BJ (cell line): ENCODE results near the gene SOD3. TPM values are rescaled to one million over a fixed set of nuclear protein-coding genes. Genes with fewer than 3 reads are reported as not detected.

Experiments
- CTCF ChIA-PET: fragments of 350-600 bp; formaldehyde crosslinking; extraction: SDS; loops from one replicate; lab custom pipeline; 2021; ENCODE audit warnings: antibody characterized with exemption, inconsistent platforms; lab: Yijun Ruan, JAX
- POLR2A ChIA-PET: fragments of 300-600 bp; sonication (Branson Sonifier 250); formaldehyde crosslinking; extraction: SDS; loops from one replicate; lab custom pipeline; 2021; ENCODE audit warnings: antibody characterized with exemption; lab: Charles Lee
- DNase-seq: peaks from one replicate; pipeline ENCODE4 v3.0.0-alpha.2; 2011; ENCODE audit warnings: low read depth
- H3K27me3 ChIP-seq: 2 replicates; pipeline ENCODE4 v1.6.0; 2011; ENCODE audit warnings: low read length; ENCODE audit not compliant: control insufficient read depth, insufficient read depth
- H3K36me3 ChIP-seq: 2 replicates; pipeline ENCODE4 v1.5.1; 2011; ENCODE audit warnings: low read length; ENCODE audit not compliant: control insufficient read depth, insufficient read depth
- H3K4me3 ChIP-seq: 2 replicates; pipeline ENCODE4 v1.5.1; 2011; ENCODE audit warnings: low read depth, mild to moderate bottlenecking, control low read depth, low read length
- CTCF ChIP-seq: IDR thresholded peaks from 2 replicates; pipeline ENCODE4 v1.5.1; 2011; ENCODE audit warnings: low read depth, mild to moderate bottlenecking, control low read depth, inconsistent platforms, low read length, moderate library complexity; ENCODE audit not compliant: insufficient read depth
- polyA plus RNA-seq: library from polyadenylated mRNA; depleted of rRNA; stranded (reverse); fragments of >200 nt; gene quantifications from 2 replicates; pipeline ENCODE4 v1.2.3, GENCODE V29; 2011

The SOD3 gene
- polyA plus RNA-seq, 1 experiment = 25.7 TPM

- H3K27me3 ChIP-seq = peaks cover 1% of the 10 kb centered on the region; the same call in 1 of the 2 replicates
- no peak overlapping the region for H3K4me3 ChIP-seq
- ChIA-PET CTCF (no interaction called here), POLR2A (no interaction called here)
- DNase-seq = no peak
- H3K36me3 ChIP-seq = no peaks in the 10 kb centered on the region
- TF ChIP-seq CTCF = no peak
These were observed 4.4 kb downstream of the SOD3 start for GRCh38 chr4:24799544-24800324.

- POLR2A ChIA-PET = no interaction called here
- no peak overlapping the region for H3K4me3 ChIP-seq
These were observed 5.0 kb downstream of the SOD3 start for GRCh38 chr4:24800325-24800895.

GRCh38 chr4:24801136-24801855, 5.9 kb downstream of the SOD3 start:
- no peaks in the 10 kb centered on the region for H3K36me3 ChIP-seq
- H3K27me3 ChIP-seq = peaks cover 1% of the 10 kb centered on the region; the same call in 1 of the 2 replicates
- TF ChIP-seq CTCF = no peak
- ChIA-PET POLR2A (no interaction called here), CTCF (interaction anchor here (0.8 to 2.4 kb wide), 3 partner anchors 8 to 323 kb away, joined by 3 to 12 read pairs (median 3); no protein-coding TSS in a partner anchor)
- no peak for DNase-seq
- H3K4me3 ChIP-seq = no peak overlapping the region

More at GRCh38 chr4:24800325-24800895, 5.0 kb downstream of the SOD3 start:
- Histone ChIP-seq H3K36me3 (no peaks in the 10 kb centered on the region), H3K27me3 (peaks cover 1% of the 10 kb centered on the region; the same call in 1 of the 2 replicates)
- CTCF ChIA-PET = interaction anchor here (0.8 kb wide), 1 partner anchor 322 kb away, joined by 3 read pairs; no protein-coding TSS in a partner anchor
- no peak for TF ChIP-seq CTCF
- no peak for DNase-seq

GRCh38 chr4:24802648-24803047, 7.3 kb downstream of the SOD3 start:
- Histone ChIP-seq H3K4me3 (no peak overlapping the region), H3K27me3 (no peaks in the 10 kb centered on the region; the same call in 1 of the 2 replicates), H3K36me3 (no peaks in the 10 kb centered on the region; the same call in 1 of the 2 replicates)
- ChIA-PET POLR2A (no interaction called here), CTCF (interaction anchor here (0.6 to 2.4 kb wide), 3 partner anchors 8 to 324 kb away, joined by 3 to 12 read pairs (median 4); no protein-coding TSS in a partner anchor)
- no peak for TF ChIP-seq CTCF
- DNase-seq = no peak
